ENCODE data around the gene PLA2G4B. TPM values are rescaled to one million over a fixed set of nuclear protein-coding genes. Genes with fewer than 3 reads are reported as not detected.

PLA2G4B gene
- total RNA-seq (1 to 10 TPM; 1.6 to 5.3 (median 3.4) TPM), polyA plus RNA-seq (1 to 10 TPM in 1 of 3 donors, under 1 TPM in 1, not detected in 1; 0.92 to 6.5 TPM)

GRCh38 chr15:41838400-41838897 lies at the start of gene PLA2G4B:
Gene PLA2G4B, plus strand, starts transcription at chr15:41838847. Its CDS starts 67 bp downstream, at chr15:41838914.
- no peak for DNase-seq
- WGBS, 2 donors, result 20 to 70% methylated on average over 6 of the region's 6 CpGs
- Histone ChIP-seq H3K4me3 (no peak within 1 kb of the TSS), H3K27ac (no peak within 1 kb of the TSS), H3K27me3 (no peaks in the 10 kb centered on the region), H3K36me3 (peaks cover 0 to 57% (median 7%) of the 10 kb centered on the region in 4 donors), H3K9me3 (no peaks in the 10 kb centered on the region), H3K4me1 (no peaks in the 10 kb centered on the region)
- intact Hi-C loops (cut with DNase I), result no loop called here
- no peak for TF ChIP-seq POLR2A (IDR thresholded peaks at IDR 0.05)

GRCh38 chr15:41789236-41789635 lies 49.4 kb upstream of the PLA2G4B start:
- Histone ChIP-seq H3K27ac (peak overlapping the region in 2 of 4 donors; percentile 1 to 67), H3K4me3 (no peak overlapping the region), H3K36me3 (no peaks in the 10 kb centered on the region), H3K9me3 (no peaks in the 10 kb centered on the region), H3K27me3 (no peaks in the 10 kb centered on the region), H3K4me1 (peaks cover 0 to 42% (median 37%) of the 10 kb centered on the region in 4 donors)
- TF ChIP-seq POLR2AphosphoS5 (IDR thresholded peaks at IDR 0.05), result no peak
- no peak for TF ChIP-seq CTCF (IDR thresholded peaks at IDR 0.05)
- TF ChIP-seq EP300 (IDR thresholded peaks at IDR 0.05), result no peak
- TF ChIP-seq POLR2A (IDR thresholded peaks at IDR 0.05), result no peak
- WGBS, 2 donors, result 66 to 71% methylated on average over 4 of the region's 4 CpGs
- DNase-seq, result no peak
- intact Hi-C loops (cut with DNase I), result no loop called here

- Histone ChIP-seq H3K4me1 (peaks cover 0 to 42% (median 37%) of the 10 kb centered on the region in 4 donors), H3K4me3 (no peak overlapping the region), H3K9me3 (no peaks in the 10 kb centered on the region), H3K36me3 (no peaks in the 10 kb centered on the region), H3K27ac (peak overlapping the region in 2 of 4 donors; percentile 1 to 67), H3K27me3 (no peaks in the 10 kb centered on the region)
- no peak for TF ChIP-seq POLR2AphosphoS5 (IDR thresholded peaks at IDR 0.05)
- no peak for TF ChIP-seq CTCF (IDR thresholded peaks at IDR 0.05)
- no peak for TF ChIP-seq EP300 (IDR thresholded peaks at IDR 0.05)
- TF ChIP-seq POLR2A (IDR thresholded peaks at IDR 0.05), result no peak
- intact Hi-C loops (cut with DNase I), result no loop called here
- DNase-seq, result no peak
These were observed 49.0 kb upstream of the PLA2G4B start for GRCh38 chr15:41789662-41790061.

- Histone ChIP-seq H3K27ac (peak overlapping the region in 2 of 4 donors; percentile 19 to 67), H3K36me3 (no peaks in the 10 kb centered on the region), H3K27me3 (no peaks in the 10 kb centered on the region), H3K9me3 (no peaks in the 10 kb centered on the region), H3K4me1 (peaks cover 0 to 42% (median 37%) of the 10 kb centered on the region in 4 donors), H3K4me3 (no peak overlapping the region)
- WGBS, 2 donors, result 89 to 98% methylated on average over 3 of the region's 3 CpGs
- no peak for TF ChIP-seq CTCF (IDR thresholded peaks at IDR 0.05)
- no peak for TF ChIP-seq POLR2A (IDR thresholded peaks at IDR 0.05)
- TF ChIP-seq POLR2AphosphoS5 (IDR thresholded peaks at IDR 0.05), result no peak
- no peak for TF ChIP-seq EP300 (IDR thresholded peaks at IDR 0.05)
- intact Hi-C loops (cut with DNase I), result no loop called here
- no peak for DNase-seq
These were observed 48.5 kb upstream of the PLA2G4B start for GRCh38 chr15:41790169-41790568.

- 49 to 82% methylated on average over 5 of the region's 5 CpGs for WGBS, 2 donors
- no peak overlapping the region for H3K4me3 ChIP-seq
- peak overlapping the region in 3 of 4 donors; percentile 13 to 67 (median 19) for H3K27ac ChIP-seq
- no peak for TF ChIP-seq POLR2AphosphoS5 (IDR thresholded peaks at IDR 0.05)
- no peak for TF ChIP-seq CTCF (IDR thresholded peaks at IDR 0.05)
- TF ChIP-seq POLR2A (IDR thresholded peaks at IDR 0.05), result no peak
- TF ChIP-seq EP300 (IDR thresholded peaks at IDR 0.05), result no peak
- DNase-seq, result no peak
- no peaks in the 10 kb centered on the region for H3K36me3 ChIP-seq
- intact Hi-C loops (cut with DNase I), result no loop called here
- H3K27me3 ChIP-seq, result no peaks in the 10 kb centered on the region
- no peaks in the 10 kb centered on the region for H3K9me3 ChIP-seq
- peaks cover 0 to 45% (median 39%) of the 10 kb centered on the region in 4 donors for H3K4me1 ChIP-seq
These were observed 47.7 kb upstream of the PLA2G4B start for GRCh38 chr15:41790756-41791546.

Measured in sigmoid colon (tissue), 7 donors.